RPMI7951 (cell line): ENCODE results near the gene COPA. TPM values are rescaled to one million over a fixed set of nuclear protein-coding genes. Genes with fewer than 3 reads are reported as not detected.
"Not testable (repeated sequence)": the region's sequence is repeated elsewhere in the genome, so short reads cannot be mapped to it uniquely, and the experiment has no call there.

ENCODE experiments used
- DNase-seq: peaks from one replicate; pipeline ENCODE4 v3.0.0-alpha.2; 2012; ENCODE audit warnings: low read depth
- total RNA-seq: library from RNA; depleted of rRNA; stranded (reverse); fragments of >200 nt; shearing (Covaris generic); gene quantifications from 2 replicates; pipeline ENCODE4 v1.2.3, GENCODE V29; 2014

The COPA gene
- total RNA-seq, 1 experiment from 2014 or later: 140 TPM

DNA sequence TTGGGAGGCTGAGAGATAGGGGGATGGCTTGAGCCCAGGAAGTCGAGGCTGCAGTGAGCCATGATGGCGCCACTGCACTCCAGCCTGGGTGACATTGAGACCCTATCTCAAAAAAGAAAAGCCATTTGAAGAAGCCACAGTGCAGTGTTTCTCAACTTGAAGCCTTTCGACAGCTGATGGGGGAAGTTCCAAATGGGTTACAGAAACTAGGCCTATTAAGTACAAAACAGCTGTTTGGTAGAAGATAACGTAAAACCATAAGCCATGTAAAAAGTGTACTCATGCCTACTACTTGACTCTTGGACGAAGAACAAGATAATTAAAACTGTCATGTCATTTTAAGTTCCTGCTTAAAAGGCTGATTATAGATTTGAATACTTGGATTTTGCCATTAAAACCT is 16.6 kb downstream of the COPA start:
- DNase-seq: no peak

DNA sequence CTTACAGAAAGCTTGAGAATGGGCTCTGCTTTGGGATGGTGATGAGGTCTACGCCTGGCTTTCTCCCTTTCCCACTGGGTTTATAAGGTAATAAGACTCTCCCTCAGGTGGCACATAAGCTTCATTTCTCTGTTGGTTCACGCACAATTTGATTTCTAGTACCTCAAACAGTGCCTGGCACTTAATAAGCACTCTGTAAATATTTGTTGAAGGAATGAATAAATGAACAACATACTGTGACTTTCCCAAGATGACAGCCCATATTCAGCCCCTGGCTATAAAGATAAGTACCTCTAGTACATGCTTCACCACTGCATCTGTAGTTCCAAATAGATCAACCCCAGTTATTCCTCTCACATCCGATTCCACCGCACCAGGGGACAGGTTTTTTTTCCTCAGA is 17.8 kb downstream of the COPA start:
- DNase-seq: no peak

DNA sequence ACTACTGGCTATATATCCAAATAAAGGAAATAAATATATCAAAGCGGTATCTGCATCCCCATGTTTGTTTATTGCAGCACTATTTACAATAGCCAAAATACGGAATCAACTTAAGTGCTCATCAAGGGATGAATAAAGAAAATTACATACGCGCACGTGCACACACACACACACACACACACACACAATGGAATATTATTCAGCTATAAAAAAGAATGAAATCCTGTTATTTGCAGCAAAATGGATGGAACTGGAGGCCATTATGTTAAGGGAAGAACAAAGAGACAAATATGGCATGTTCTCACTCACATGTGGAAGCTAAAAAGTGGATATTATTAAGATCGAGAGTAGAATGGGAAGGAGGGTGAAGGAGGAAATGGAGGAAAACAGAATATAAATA is 20.2 kb downstream of the COPA start:
- DNase-seq: no peak

DNA sequence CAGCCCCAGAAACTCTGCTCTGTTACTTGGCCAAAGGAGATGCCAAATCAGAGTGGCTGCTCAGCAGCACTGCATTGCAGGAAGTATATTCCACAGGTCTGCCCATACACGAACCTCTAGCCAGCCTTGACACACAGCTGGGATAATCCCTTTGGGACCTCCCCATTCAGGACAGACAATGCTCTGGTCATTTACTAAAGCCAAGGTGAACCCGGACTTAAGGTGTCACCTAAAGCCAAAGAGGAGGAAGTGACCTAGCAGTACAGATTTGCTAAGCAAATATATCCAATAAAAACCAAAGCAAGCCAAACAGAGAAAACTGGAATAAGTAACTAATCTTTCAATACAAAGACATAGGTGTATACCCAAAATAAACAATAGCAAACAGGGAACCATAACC is 27.7 kb downstream of the COPA start:
- DNase-seq: no peak

DNA sequence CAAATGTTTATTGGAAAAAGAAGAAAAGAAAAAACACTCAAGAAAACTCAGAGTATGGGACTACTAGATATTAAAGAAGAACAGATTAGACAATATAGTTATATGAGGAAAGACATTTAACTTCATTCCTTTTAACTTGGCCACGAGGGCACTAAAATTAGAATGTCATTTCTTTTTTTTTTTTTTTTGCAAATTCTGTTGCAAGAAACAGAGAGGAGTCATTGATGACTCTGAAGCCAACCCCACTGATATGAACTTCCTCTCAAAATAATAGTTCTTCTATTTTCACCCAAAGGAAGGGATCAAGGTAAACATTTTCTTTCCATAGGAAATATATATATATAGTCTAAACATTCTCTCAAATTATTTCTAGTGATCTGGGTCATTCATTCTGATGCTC is 33.5 kb downstream of the COPA start:
- no peak for DNase-seq

DNA sequence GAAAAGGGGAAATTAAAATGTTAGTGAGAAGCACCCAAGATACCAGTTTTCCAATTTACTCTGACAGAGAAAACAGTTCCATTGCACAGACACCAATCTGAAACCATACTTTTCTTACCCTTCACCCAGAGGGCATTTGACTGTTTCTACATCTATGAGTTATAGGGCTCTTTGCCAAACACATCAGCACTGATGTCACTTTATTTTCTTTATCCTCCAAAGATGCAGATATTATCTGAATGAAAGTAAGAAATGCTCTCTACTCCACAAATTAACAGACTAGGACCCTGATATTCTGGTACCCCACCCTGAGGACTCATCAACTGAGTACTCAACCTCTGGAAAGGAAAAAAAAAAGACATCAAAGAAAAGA is 33.9 kb downstream of the COPA start:
- DNase-seq: peak; percentile 22

DNA sequence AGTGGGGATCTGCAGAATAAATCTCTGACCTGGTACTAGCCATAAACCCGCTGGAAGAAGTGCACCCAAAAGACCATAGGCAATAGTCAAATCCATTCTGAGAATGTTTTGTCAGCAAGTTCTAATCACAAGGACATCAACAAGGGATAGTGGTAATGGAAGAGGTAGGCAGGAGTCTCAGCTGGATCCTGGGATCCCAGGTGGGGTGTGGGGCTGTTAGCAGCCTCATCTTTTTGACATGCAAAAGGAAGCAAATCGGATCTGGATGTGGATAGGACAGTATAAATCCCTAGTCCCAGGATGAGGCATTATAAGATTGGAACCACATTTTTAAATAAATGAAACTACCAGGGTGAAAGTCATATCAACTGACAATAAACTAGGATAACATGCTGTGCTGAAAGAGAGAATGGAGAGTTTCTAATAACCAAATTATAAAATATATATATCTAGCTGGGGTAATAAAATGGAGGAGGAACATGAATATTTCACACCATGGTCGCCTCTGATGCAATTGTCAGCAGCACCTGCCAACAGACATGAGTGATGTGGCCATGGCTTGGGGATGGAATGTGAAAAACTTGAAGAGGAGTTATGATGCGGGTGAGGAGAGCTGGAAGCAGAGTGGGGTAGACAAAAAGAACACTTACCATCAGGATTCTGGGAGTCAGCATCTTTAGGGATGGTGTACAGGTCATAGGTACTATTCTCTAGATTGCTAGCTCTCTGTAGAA is 34.4 kb downstream of the COPA start:
- no peak for DNase-seq

DNA sequence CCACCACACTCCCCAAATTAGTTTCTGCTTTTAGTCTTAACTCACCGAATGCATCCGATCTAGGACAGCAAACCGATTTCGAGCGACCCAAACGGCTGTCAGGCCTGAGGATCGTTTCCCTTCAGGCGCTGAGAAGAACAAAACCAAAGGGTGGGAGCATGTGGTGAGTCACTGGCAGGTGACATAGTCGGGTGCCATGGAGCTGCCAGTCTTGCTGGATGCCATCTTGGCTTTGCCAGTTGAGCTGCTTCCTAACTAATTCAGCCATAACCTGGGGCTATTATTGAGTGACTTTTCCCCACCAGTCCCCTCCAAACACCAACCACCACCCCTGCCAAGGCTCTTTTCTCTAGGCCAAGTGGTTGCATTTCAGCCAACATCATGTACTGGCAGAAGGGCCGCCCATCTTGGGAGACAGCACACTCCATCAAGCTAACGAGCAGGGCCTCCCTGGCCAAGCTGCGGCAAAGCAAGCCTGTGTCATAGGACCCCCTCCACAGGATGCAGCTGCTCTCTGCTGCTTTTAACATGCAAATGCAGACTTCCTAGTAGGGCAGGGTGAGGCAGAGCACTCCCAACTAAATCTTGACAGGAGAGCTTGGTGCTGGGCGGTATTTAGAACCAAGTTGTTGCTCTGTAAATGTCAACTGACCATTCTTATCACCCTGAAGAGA is 35.8 kb downstream of the COPA start:
- DNase-seq: no peak

DNA sequence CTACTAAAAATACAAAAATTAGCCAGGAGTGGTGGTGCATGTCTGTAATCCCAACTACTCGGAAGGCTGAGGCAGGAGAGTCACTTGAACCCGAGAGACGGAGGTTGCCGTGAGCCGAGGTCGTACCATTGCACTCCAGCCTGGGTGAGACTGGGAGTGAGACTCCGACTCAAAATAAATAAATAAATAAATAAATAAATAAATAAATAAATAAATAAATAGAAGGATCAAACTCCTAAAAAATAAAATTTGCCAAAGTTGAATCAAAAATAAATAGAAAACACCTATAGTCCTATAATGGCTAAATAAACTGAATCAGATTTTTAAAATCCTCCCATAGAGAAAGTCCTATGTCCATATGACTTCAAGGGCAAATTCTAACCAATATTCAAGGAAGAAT is 42.9 kb downstream of the COPA start:
- DNase-seq: no peak

DNA sequence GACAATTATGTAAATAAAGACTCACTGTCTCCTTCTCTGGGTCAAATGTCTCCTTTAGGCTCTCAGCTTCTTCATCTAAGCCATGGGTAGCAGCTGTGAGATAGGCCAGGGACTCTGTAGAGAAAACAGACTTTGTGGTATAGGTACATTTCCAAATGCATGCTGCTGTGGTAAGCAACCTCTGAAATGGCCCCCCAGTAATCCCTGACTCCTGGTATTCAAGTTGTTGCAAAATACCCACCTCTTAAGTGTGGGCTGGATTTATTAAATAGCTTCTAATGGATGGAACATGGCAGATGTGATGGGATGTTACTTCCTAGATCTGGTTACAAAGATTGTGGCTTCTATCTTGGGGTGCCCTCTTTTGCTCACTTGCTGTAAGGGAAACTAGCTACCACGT is 47.0 kb downstream of the COPA start:
- DNase-seq: no peak

DNA sequence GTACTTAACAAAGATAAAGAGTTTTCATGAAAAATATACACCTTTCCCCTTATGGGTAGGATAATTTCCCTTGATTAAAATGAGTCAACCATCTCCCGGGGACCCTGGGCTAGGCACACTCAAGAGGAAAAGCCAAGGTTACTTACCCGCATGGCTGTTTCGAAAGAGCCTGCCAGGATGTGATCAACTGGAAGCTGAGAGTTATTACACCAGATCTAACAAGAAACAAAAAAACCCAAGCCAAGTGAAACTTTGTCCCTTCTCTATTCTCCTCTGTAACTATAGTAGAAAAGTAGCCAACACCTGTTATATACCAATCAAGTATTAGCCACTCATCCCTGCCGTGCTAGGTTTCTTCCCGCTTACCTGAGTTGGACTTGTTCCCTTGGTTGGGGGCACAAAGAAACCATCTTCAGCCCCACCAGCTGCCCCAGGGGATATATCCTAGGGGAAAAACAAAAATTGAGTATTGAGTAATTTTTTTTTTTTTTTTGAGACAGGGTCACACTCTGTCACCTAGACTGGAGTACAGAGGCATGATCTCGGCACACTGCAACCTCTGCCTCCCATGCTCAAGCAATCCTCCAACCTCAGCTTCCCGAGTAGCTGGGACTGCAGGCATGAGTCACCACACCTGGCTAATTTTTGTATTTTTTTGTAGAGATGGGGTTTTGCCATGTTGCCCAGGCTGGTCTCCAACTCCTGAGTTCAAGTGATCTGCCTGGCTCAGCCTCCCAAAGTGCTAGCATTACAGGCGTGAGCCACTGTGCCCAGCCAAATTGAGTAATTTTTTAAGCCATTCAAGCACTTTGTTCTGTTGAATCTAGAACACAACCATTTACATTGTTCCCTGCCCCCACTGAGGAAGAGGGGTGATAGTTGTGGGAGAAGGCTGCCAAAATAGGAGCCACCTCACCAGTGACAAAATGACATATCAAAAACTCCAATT is 49.8 kb downstream of the COPA start:
- DNase-seq: no peak

DNA sequence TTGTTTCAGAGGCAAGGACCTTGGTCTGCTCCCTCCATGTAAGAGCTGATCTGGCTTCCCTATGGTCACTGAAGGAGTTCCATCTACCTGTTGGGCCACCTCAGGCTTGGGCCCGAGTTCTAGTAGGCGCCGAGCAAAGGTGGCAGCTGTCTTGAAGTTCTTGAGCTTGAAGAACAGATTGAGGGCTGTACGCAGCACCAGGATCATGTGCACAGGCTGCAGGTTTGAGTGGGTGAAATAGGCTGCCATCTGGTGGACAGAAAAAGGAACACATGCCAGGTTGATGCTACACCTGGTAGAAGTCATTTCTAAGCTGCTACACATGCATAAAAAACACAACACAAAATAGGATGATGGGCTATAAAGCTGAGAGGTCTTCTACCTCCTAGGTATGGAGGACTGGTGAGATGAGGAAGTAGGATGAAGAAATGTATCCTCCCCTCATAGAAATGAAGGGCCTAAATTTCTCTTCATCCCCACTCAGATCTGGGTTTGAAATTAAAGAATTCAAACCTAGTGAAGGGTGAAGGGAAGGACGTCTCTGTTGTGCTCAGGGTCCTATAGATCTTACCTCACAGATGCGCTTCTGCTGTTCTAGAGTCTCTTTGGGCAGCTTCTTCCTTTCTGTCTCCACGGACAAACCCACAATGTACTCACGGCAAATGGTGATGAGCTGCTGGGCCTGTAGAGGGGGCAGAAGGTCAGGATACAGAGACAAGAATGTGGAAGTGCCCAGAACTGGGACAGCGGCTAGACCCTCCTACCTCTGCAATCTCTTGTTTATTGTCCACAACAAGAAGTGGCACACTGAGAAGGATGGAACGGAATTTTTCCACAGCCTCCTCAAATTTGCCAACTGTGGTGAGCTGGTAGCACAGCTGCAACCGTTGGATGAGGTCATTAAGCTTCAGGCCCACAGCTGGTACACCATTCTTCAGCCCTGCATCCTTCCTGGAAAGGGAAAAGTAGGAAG is 51.5 kb downstream of the COPA start:
- DNase-seq: peak; percentile 57

DNA sequence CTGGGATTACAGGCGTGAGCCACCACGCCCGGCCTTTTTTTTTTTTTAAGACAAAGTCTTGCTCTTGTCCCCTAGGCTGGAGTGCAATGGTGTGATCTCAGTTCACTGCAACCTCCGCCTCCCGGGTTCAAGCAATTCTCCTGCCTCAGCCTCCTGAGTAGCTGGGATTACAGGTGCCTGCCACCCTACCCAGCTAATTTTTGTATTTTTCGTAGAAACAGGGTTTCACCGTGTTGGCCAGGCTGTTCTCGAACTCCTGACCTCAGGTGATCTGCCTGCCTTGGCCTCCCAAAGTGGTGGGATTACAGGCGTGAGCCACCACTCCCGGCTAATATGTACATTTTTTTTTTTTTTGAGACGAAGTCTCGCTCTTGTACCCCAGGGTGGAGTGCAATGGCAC is 55.3 kb downstream of the COPA start:
- DNase-seq: not testable (repeated sequence)

DNA sequence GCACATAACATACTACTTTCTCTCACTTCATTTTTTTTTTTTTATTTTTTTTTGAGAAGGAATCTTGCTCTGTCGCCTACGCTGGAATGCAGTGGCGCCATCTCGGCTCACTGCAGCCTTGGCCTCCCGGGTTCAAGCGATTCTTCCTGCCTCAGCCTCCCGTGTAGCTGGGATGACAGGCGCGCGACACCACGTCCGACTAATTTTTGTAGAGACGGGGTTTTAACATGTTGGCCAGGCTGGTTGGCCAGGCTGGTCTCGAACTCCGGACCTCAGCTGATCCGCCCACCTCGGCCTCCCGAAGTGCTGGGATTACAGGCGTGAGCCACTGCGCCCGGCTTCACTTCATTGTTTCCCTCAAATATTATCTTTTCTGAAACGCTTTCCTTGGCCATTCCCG is 57.5 kb downstream of the COPA start:
- no peak for DNase-seq

DNA sequence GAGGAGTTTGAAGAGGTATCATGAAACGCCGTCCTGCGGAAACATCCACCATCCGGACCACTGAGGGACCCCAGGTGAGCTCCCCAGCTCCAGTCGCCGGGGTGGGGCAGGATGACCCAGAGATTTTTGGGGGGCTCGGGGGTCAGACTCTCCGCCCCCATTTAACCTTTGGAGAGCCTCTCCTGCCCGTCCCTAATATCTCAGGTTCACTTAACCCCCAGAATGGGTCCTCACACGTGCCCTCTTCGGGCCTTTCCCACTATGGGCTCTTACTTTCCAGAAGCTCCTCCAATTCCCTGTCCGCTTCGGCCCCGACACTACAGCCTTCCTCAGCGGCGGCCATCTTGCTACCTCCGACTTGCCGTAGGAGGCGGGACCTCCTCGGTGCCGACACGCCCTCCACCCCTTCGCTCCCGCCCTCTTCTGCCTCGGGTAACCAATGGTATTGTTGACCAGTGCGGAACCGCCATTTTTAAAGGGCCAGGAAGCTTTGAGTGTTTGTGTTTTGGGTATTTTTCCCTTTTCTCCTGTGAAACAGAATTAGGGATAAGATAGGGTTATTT is 58.2 kb downstream of the COPA start, which contains the start of gene PEX19:
TSS of gene PEX19 (minus strand) at position 352 of the 563 bp plus-strand sequence. CDS start at position 343, 9 bp downstream.
- peak; percentile 87 for DNase-seq

DNA sequence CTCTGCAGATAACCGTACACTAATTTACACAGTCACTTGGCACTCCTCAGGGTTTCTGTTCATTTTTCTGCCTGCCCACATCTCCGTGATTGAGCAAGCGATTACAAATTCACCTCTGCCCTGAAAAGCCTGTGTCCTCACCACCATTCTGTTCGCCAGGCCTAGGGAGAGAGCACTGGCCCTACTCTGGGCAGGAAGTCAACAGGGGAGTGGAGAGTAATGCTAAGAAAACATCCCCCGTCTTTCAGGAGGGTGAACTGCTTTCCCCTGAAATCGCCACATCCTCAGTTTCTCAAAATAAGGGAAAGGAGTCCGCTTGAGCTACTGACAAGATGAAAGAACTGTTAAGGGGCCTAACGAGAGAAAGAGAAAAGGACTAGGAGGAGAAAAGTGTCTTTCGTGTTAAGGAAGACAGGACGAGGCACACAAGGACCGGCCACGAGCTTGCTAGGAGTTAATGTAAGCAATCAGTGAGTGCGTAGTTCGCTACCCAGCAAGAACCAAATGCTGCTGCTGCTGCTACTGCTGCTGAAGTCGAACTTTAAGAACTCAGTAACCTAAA is 58.7 kb downstream of the COPA start:
- peak; percentile 45 for DNase-seq

DNA sequence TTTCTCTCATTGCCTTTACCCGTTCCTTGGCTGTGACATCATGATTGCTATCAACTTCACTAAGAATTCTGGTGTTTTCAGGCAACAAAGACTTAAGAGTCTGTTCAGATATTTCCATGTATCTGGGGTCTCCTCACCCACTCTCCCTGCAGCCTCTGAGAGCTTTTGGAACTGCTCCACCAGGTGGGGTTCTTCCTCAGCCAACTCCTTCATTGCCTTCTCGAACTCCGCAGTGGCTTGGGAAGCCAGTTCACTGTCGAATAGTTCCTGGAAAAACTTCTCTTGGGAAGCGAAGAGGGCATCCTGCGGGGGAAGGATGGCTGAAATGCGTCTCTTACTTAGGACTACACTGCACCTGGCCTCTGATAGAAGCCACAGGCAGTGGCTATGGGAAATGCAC is 60.2 kb downstream of the COPA start:
- no peak for DNase-seq

DNA sequence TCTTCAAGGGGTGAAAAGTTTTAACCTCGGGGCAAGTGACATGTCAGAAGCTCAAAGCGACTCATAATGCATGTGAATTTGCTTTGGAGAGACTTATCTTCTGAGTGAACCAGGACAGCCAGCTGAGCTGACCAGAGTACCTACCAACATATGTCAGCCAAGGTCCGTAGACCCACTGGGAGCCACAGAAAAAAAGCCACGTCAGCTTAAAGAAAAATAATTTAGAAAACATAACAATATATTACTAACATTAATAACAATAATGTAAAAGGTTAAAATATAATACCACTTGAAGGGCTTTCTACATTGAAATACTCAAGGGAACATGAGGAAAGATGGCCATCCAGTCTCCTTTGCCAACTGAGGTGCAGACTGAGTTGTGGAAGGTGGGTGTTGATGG is 65.1 kb downstream of the COPA start:
- DNase-seq: no peak

DNA sequence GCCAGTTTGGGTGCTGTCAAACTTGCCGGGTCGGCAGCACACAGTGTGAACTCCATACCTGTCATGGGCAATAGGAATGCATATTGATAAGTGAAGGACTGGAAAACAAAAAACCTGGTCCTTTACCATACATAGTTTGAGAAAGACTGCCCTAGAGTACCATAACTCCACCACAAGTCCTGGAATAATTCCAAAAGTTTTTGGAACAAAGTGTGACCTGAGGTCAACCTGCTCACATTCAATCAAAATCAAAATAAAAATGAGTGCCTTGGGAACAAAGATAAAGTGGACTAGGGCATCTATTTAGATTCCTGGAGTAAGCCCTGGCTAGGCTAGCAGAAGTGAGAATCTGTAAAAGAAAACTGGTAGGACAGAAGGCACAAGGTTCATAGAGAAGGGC is 65.7 kb downstream of the COPA start:
- no peak for DNase-seq

DNA sequence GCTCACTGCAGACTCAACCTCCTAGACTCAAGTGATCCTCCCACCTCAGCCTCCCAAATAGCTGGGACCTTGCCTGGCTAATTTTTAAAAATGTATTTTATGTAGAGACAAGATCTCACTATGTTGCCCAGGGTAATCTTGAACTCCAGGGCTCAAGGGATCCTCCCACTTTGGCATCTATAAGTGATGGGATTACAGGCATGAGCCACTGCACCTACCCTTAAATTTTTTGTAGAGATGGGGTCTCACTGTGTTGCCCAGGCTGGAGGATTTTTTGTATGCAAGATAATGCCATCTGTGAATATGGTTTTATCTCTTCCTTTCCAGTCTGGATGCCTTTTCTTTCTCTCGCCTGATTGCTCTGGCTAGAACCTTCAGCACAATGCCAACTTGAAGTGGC is 72.0 kb downstream of the COPA start:
- DNase-seq: no peak
